DMS114 treated with DMSO at 0.1 percent for 48 hours (cell line): ENCODE measurements around the gene C3orf20.

Source experiments
- DNase-seq: peaks from one replicate; lab custom pipeline; 2025; ENCODE audit not compliant: unreplicated experiment; lab: John Stamatoyannopoulos, UW

Gene C3orf20

DNA sequence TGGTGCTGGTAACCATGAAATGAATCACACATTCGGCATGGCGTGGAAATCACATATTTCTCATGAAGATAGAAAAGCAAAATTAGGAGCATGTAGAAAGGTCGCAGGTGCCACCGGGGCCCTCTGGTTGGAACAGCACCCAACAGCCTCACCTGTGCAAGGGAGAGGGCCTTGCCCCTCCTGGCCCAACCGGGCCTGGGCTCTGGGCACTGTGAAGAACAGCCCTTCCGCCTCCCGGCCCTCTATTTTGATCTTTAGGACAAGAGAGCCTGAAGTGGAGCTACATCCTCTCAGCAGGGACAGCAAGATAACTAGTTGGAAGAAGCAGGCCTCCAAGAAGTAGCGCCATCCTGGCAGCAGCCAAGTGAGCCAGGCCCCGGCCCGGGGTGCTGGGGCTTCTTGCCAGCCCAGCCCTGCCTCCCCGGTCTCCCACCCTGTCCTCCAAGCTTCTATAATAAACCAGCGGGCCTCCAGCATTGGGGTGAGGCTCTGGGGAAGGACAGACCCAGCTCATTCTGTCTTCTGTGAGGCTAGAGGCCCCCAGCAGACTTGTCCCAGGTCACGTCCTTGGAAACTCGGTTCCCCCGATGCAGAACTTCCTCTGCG is 97.7 kb downstream of the C3orf20 start:
- no peak for DNase-seq

DNA sequence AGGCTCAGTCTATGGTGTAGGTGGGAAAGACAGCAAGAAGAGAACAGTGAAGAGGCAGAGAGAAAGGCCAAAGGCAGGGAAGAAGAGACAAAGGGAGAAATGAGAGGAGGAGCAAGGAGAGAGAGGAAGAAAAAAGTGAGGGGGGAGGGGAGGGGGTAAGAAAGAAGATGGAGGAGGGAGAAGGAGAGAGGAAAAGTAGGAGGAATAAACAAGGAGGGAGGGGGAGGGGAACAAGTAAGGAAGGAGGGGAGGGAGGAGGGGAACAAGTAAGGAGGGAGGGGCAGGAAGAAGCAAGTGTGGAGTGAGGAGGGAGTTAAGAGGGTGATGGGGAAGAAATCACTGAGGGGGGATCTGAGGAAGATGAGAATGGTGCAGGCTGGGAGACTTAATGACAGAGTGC is 98.3 kb downstream of the C3orf20 start:
- DNase-seq = no peak

DNA sequence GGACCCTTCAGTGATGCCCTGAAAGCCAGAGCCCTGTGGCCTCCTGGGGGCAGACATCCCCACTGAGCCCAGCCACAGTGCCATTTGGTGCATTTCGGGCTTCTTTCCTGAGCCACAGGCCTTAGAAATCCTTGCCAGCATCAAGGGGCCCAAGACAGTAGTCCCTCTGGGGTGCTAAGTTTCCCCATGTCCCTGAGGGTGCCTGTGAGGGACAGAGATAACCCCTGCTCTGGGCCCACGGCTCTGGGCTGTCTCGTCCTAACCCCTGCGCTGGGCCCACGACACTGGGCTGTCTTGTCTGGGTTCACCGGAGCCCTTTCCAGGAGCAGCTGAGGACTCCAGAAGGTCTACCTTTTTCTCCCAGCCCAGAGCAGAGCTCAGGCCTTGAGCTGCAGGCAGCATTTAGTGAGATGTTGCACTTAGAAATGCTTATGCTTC is 98.8 kb downstream of the C3orf20 start:
- no peak for DNase-seq

DNA sequence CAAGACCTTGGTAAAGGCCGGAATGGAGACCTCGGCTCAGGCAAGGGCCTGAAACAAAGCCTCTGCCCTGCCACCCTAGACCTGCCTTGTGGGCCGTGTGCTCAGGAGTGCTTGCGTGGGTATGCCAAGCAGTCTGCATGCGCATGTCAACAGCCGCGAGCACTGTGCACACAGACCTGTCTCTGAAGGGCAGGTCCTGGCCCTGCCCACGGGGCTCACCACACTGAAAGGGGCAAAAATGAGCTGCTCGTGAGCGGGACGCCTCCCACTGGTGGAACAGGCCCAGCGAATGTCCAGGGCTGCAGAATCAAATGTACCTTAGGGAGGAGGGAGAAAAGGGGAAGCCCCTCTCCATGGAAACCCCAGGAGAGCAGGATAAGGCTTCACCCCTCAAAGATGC is 99.5 kb downstream of the C3orf20 start:
- DNase-seq = no peak

DNA sequence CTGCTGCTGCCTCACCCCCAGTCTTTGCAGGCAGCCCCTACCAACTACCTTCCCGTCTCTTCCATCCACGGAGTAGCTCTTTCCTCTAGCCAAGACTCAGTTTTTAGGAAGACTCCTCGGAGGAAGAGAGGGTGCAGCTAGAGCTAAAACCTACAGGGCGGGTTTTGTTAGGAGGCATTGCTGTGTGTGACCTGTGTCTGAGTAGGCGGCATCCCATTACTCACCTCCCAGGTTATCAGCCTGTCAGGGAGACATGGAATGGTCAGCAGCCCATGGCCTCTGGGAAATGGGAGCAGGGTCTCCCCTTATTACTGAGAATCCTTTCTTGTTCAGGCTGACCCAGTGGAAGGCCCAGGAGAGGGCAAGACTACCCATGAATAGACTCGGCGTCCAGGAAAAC is 100.1 kb downstream of the C3orf20 start:
- no peak for DNase-seq

DNA sequence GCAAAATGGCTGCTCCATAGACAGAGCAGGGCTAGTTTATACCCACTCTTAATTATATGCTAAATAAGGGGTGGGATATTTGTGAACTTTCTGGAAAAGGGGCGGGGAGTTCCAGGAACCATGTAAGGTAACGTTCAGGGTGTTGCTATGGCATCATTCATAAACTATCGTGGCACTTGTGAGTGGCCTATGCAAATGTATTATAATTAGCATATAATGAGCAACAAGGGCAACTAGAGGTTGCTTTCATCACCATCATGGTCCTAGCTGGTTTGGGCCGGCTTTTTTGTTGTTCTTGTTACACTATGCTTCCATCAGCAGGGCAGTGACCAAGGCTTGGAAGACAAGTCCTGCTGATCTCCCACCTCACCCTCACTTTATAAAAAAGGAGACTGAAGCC is 100.6 kb downstream of the C3orf20 start:
- DNase-seq = no peak

DNA sequence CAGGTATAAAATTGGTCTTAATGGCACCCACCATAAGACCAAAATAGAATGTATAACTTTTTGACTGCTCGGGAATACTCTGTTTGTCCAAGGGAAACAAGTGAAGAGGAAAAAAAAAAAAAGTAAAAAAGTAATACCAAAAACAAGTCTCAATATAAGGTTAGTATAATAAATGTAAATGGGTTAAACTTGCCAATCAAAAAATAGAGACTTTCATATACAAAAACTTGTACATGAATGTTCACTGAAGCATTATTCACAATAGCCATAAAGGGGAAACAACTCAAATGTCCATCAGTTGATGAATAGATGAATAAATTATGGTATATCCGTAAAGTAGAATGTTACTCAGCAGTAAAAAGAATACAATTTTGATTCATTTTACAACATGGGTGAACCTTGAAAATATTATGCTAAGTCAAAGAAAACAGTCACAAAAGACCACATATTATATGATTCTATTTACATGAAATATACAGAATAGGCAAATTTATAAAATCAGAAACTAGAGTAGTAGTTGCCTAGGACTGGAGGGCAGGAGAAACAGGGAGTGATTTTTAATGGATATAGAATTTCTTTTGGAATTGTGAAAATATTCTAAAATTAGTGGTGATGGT is 104.2 kb downstream of the C3orf20 start:
- DNase-seq = no peak

DNA sequence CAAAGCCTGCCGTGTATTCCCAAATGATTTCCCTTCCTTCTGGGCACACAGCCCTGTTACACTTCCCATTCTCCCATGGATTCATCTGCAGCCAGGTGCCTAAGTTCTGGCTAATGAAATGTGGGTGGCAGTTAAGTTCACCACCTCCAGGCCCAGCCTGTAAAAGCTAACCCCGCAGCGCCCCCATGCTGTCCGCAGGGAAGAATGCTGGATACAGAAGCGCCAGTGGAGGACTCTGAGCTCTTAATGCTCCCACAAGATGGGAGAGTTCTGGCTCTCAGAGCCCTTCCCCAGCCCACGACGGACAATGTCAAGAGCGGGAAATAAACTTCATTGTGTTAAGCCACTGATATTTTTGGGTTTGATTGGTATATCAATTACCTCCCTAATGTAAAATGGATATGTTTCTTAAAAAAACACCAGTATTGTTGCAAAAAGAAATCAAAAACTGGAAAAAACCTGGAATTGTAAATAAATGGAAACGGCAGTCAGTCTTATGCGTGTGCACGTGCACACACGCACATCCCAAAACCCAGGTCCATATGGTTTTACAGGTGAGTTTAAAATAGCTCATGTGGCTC is 106.1 kb downstream of the C3orf20 start:
- peak; percentile 27 for DNase-seq

DNA sequence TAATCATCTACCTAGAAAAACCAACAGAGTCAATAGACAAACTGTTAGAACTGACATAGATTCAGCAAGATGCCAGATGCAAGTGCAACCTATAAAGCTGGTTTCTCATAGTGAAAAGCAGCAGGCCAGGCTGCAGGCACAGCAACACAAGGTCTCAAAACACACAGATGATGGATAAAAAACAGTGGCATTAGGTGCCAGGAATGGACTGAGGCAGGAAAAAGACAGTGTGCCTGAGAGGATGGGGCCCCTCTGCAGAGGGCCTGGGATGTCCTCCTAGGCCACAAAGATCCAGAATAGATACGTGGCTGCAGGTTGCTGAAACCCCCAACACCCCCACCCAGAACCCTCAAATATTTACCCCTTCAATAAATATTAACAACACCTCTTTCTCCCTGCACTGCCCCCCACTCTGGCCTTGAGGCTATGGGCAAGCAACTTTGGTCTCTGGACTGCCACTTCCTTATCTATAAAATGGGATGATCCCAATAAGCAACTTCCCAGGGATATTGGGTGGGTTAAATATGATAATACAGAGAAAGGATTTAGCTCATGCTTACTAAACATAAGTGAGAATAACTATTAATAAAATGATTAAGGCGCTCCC is 108.6 kb downstream of the C3orf20 start:
- no peak for DNase-seq

DNA sequence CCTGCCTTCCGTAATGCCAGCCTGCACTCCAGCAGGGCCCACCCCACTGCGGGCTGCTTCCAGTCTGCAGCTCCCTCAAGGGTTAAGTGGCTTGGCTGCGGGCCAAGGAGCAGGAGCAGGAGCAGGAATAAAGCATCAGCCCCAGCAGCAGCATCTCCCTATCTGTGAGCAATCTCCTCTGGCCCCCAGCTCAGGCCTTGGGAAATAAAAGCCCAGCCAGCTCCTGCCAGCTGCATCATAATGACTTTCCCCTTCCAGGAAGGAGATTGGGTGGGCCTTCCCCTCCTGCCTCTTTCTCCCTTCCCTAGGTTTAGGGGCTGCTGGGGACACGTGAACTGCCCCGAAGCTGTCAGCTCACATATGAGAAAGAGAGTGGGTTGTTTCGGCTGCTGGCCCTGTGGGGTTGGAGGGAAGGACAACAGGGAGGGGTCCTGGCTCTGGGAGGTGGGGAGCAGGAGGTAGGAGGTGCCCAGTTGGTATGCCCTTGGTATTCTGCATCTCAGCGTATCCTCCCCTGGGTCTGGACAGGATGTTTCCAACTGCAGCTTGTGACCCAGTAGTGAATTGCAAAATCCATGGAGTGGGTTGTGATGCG is 109.2 kb downstream of the C3orf20 start:
- no peak for DNase-seq

DNA sequence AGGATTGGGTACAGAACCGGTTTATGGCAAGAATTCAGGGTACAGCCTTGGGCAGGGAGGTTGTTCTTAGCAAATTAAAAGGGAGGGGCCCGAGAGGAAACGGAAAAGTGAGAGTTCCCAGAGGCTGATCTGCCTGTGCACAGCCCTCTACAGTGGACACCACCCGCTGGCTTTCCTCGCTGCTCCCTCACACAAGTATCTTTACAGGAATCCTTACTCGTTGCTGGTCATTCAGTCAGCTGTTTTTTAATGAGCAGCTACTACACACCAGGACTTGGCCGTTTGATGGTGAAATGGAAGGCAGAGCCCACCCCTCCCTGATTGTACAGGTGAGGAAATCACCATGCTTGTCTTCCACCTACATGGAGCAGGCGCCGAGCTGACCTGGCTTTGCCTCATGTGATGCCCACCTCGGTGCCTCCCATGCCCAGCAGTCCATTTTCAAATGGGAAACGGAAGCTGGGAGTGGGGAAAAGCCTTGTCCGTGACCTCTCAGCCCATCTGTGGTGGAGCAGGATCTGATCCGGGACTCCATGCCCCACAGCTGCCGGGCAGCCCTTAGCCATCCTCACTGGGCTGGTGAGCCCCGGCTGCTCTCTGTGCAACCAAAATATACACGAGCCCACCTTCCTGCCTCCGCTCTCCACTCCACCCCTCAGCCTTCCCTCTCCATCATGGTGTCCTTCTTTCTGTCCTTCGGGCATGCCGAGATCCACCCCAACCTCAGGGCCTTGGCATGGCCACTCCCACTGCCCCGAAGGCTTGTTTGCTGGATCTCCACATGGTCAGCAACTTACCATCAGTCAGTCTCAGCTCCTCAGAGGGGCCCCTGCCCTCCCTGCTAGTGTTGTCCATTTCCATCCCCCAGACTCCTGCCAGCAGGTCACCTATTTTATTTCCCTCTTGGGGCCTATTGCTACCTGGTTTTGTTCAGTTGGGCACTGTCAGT is 110.5 kb downstream of the C3orf20 start:
- DNase-seq = no peak

DNA sequence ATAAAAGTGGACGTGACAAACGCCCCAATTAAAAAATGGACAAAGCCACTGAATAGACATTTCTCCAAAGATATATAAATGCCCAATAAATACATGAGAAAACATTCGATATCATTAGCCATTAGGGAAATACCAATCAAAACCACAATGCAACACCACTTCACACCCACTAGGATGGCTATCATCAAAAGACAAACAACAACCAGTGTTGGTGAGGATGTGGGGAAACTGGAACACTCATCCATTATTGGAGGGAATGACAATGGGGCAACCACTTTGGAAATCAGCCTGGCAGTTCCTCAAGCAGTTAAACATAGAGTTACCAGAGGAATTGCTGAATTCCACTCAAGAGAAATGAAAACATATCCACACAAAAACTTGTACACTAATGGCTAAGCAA is 111.4 kb downstream of the C3orf20 start:
- no peak for DNase-seq

DNA sequence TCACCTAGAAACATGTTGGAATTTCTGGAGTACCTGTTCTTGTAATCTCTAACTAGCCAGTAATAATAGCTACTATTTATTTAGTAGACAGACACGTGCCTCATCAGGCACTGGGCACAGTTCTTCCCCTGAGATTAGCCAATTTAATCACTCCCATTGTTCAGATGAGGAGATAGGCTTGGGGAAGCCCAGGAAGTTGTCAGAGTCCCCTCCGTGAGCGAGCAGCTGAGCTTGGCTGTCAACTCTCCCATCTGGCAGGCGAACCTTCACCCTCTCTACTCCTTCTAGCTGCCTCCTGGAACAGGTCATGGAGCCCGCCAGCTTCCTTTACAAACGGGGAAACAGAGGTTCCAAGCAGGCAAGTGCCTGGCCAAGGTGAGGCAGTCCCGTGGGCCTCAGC is 112.7 kb downstream of the C3orf20 start:
- no peak for DNase-seq

DNA sequence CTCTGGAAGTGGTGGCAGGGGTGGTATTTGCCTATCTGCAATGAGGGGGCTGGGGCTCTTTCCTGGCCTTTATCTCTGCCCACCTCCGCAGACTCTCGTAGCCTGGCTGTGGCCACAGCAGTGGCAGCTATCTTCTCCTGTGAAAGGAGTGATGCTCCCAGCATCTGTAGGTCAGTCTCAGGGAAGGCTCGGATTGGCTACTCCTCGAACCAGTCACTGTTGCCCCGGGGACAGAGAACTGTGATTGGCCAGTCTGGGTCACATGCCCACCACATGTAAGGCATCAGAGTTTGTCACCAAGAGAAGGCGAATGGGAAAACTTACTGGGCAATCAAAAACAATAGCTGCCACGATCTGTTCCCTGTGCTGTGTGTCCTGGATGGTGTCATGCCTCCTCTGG is 113.7 kb downstream of the C3orf20 start:
- DNase-seq = no peak

DNA sequence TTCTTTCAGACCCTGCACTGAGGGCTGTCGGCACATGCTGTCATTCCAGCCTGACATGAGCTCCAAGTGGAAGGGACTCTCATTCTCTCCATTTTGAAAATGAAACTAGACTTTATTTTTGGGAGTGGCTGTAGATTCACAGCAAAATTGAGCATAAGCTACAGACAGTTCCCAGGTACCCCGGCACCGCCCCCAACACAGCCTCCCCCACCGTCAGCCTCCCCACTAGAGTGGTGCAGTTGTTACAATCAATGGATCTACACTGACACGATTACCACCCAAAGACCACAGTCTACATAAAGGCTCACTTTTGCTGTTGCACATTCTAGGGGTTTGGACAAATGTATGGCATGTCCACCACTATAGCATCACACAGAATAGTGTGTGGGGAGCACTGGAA is 114.3 kb downstream of the C3orf20 start:
- DNase-seq = no peak

DNA sequence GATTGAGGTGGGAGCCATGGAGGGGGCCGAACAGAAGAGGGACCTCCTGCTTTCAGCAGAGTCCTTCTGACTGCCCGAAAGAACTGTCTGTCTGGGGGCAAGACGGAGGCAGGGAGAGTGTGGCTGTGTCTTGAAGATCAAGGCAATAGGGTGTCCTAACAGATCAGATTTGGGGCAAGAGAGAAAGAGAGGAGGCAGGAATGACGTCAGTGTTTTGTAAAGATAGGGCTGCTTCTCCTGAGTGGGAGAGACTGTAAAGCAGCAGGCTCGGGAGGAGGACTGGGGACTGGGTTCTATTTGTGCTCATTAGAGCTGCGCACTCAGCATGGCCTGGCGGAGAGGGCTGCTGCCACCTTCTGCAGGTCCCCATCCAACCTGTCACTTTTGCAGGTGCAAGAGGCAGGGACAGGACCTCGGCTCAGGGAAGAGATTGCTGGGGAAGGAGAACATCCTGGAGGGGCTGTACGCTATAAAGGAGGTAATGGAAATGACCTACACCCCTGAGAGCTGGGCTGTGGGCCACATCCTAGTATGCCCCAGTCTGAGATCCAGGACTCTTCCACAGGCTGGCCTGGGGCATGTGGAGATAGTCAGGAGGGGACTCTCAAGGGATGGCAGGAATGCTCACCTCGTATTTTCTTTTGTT is 114.8 kb downstream of the C3orf20 start:
- no peak for DNase-seq

DNA sequence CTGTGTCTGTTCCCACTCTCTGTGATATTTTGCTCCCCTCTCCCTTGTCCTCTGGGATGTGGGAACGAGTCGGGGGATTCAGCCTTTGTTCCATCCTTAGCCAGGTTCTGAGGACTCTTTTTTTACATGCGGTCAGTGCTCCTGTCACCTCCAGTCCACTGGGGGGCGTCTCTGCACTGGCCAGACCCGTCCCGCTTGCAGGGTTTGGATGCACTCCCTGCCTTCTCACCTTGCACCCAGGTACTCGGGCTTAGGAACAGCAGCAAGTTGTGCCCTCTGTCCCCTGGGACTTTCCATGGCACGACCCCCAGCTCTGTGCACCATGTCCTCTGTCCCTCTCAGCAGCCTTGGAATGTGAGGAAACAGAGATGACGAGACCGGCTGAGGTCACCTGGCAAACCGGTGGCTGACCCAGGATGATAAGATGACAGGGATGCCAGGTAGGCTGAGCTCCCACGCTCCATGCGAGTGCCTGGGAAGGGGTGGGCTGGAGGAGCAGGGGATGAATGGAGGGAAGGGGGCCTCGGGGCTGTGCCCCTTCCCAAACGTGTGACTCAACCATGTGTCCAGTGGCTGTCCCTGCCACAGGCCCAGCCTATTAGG is 116.5 kb downstream of the C3orf20 start:
- DNase-seq = peak; percentile 20

DNA sequence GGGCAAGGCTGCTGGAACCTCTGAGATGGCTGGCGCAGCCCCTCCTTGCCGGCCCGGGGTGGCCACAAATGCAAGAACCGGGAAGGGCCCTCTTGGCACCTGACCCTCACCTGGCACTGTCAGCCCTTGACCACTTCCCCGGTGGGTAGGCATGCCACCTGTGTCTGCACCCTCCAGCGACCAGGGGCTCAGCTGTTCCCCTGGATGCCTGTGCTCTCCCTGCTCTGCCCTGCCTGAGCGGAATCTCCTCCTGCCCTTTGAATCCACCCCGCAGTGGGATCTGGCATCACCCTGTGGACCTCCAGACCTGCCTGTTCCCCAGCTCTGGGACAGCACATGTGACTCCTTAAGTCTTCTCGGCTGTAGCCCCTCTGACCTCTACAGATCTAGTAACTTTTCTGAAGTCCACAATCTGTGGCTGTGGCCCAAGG is 117.8 kb downstream of the C3orf20 start:
- no peak for DNase-seq

DNA sequence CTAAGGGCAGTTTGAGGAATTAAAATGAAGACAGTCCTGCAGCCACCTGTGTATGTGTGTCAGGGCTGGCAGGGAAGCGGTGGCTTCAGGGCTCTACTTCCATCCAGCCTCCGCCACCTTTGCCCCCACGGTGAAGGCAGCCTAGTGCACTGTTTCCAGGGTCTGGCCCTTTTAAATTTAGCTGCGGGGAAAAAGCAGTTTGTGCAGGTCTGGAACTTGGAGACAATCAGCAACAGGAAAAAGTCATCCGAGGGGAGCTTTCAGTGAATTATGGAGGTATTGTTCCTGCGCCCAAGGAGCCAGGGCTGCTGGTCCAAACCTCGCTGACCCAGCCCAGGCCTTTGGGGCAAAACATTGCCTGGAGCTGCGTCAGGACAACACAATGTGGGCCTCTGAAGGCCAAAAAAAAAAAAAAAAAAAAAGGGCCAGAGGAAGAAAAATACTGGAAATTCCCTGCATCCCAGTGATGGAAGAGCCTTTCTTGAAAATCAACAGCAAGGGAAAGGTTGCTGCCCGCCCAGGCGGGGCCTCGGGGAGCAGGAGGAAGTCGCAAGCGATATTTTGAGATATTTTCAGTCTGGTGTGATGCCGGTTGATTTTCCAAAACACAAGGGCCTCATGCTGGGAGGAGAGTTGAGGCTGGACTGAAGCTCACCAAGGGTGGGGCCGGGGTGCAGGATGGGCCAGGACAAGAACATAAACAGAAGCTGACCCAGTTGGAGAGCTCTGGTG is 118.4 kb downstream of the C3orf20 start:
- DNase-seq = no peak
